Kasumi-1 (cell line): ENCODE data around the gene EPHX1.
A peak's percentile ranks its signal among the peaks of the same experiment; 100 is the strongest.

Experiments used
- DNase-seq, 2 experiments: peaks; one replicate each; lab custom pipeline; 2025; lab: John Stamatoyannopoulos, UW

The EPHX1 gene

GRCh38 chr1:225861834-225862580 is 52.1 kb downstream of the EPHX1 start:
- DNase-seq: no peak

DNA sequence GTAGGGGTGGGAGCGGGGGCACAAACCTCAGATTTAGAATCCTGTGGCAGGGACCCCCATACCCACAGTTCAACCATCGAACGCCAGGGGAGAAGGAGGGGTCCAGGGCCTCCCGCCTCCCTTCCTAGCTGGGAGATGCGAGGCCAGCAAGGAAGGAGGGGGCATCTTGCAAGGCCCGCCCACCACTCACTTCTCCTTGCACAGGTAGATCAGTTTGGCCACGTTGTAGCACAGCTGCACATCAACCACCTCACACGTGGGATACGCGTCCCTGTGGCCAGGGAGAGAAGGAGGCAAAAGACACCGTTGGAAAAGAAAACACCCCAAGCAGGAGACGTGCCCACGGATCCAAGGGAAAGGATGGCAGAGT is 52.6 kb downstream of the EPHX1 start:
- DNase-seq: no peak

- no peak for DNase-seq
Observed at GRCh38 chr1:225863167-225863566, 53.2 kb downstream of the EPHX1 start.

GRCh38 chr1:225865514-225865913 is 55.6 kb downstream of the EPHX1 start:
- DNase-seq: no peak

DNA sequence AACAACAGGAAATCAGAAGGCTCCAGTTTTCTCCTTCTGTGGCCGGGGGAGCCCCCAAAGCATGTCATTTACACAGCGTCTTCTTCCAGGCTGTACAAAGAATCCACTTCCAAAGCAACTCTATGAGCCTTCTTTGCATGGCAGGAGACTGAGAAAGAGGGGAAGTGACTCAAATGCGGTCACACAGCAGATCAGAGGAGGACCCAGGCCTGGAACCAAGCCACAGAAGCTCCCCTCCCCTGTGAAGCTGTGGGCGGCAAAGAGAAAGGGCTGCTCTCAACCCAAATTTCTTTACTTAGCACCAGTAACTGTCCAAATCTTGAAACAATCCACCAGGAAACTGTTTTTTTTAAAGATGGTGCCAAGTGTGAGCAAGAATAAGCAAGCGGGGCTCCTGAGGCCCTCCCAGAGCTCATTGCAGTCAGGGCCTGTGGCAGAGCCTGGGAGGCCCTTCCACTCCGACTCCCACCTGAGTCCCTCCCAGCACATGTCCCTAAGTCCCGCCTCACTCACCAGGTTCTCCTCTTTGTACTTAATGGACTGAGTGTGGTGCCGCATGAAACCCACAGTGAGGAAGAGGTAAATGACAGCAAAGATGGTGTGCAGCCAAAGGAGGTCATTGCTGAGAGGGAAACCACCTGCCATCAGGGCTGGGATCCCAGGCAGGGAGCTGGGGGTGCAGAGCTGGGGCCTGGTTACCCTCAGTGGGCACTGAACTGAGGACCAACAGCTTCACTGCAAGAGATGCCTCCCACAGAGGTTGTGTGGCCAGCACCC is 56.3 kb downstream of the EPHX1 start:
- peak; percentile 97 to 98 for DNase-seq

DNA sequence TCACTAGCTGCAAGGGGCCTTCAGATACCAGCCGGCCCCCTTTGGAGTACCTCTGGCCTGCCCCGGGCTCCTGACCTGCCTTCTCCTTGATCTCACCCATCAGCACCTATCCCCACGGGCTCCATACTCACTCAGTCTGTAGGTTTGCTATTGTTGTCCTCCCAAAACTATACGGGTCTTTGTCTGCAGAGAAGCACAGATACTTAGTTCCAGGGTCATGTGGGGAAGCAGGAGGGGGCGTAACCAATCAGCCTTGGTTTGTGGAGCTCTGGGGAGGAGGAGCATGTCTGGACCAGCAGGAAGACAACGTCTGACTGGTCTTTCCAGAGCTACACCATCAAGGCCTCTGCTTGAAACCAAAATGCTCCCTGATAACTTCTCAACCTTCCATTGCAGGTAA is 57.1 kb downstream of the EPHX1 start:
- DNase-seq: no peak

DNA sequence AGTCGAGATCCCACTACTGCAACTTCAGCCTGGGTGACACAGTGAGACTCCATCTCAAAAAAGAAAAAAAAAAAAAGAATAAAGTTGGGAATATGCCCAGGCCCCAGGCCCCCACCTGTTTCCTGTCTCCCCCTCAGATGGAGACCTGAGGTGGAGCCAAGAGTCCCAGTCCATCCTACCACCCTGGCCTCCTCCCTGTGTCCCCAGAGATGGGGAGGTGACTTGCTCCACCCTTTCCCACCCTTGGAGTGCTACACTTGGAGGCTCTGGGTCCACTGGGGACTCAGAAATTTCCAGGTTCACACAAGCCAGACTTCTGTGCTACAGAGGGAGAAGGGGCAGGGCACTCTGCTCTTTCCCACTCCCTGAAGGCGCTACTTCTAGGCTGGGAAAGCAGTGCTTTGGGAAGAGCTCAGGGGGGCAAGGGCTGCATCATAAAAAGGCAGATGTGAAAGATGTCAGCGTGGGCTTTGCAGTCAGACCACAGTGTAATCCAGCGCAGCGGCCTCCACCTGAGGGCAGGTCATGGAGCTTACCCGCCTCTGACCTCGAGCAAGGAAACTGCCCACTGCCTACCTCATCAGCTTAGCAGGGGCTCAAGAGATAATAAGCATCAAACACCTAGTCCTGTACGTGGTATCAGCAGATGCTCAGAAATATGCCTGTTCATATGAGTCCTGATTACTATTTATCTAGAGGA is 58.9 kb downstream of the EPHX1 start:
- no peak for DNase-seq

- no peak for DNase-seq
Observed at GRCh38 chr1:225870911-225871310, 61.0 kb downstream of the EPHX1 start.

DNA sequence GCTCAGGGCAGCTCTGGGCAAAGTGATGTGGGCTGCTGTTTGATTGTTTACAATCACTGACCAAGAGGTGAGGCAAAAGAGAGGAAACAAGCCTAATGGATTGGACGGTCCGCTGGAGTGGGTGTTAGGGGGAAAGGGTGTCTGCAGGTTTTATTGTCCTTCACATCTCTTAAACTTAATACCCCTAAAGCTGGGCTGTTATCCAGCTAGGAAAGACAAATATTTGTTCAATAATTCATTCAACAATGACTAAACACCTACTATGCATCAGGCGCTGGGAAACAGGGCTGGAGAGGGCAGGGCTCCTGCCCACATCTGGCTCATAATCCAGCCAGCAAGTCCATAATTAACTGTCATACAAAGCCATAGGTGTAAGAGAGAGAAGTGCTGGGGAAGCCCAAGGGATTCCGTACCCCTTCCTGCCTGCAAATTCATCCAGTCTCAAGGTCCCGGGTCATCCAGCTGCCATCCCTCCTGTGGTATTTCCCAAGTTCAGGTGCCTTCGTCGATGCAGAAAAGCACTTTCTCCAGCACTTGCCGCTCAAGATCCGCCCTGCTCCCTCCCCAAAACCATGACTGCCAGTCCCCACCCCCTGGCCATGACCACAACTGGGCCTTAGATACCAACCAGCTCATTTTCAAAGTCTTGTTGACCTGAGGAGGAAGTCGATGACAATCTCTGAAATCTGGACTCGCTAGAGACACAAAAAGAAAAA is 61.6 kb downstream of the EPHX1 start:
- DNase-seq: no peak

DNA sequence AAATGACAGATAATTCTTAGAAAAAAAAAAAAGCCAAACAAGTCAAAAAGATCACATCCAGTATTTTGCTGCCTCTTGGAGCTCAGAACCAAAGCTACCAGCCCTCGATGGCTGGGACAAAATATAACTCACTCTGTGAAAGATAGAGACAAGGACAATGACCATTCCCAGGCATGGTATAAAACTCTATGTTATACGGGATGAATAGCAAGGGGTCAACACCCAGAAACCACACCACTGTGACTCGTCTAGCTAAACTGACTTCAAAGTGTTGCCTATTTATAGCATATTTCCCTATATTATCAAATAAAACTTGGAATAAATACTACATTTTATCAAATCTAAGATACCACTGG is 62.1 kb downstream of the EPHX1 start:
- no peak for DNase-seq

DNA sequence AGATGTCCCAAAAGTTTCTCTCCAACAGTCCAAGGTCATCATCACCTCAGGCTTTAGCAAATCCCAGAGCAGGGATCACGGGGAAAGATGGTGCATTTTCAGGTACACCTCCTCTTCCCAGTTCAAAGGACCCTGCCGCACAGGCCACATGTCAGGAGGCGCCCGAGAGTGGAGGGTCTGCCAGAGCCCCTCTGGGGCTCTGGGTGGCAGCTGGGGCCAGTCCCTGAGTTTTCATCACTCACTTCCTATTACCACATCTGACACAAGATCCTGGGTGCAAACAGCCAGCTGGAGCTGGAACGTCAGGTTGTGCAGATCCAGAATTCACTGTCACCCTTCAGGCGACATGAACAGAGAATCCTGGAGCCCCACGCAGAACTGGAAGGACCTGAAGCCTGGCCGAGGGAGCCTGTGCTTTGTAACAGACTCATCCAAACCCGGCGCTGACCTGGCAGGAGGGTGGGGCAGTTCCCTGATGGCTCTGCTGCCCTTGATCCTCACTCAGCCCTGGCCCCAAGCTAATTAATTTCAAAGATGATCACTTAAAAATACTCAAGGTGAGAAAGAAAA is 63.4 kb downstream of the EPHX1 start:
- DNase-seq: no peak

DNA sequence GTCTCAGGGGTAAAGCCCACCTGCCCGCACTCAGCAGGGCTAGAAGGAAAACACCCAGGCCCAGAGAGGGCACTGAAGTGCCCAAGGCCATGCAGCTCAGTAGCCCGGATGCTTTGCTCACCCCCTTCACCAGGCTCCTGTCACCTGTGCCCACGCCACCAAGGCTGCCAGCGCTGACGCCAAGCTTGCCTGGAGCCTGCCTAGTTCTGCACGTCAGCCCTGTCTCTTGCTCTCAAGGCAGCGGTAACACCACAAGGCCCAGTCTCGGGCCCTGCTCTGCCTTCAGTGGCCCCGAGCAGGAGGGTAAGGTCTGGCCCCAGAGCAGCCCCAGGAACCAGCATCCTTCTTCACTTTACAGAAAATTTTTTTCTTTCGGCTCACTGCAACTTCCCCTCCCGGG is 64.5 kb downstream of the EPHX1 start:
- no peak for DNase-seq

GRCh38 chr1:225875044-225875815 is 65.3 kb downstream of the EPHX1 start:
- no peak for DNase-seq

- no peak for DNase-seq
Observed at GRCh38 chr1:225876900-225877510, 67.1 kb downstream of the EPHX1 start.

DNA sequence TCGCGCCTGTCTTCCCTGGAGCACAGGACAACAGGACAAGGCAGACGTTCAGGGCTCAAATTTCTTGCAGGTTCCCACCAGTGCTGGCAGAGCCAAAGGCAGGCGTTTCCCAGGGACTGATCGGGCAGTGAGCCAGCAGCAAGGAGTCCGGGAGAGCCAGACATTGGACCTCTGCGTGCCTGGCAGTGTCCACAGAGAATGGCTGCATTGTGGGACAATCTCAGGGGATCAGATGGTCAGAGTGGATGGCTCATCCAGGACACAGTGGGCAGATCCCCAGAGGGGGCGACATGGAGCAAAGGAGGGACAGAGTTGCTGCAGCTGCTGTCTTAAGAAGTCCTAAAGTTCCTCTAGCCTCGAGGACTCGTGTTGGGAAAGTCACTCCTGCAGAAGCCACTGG is 67.7 kb downstream of the EPHX1 start:
- peak; percentile 46 to 48 for DNase-seq

DNA sequence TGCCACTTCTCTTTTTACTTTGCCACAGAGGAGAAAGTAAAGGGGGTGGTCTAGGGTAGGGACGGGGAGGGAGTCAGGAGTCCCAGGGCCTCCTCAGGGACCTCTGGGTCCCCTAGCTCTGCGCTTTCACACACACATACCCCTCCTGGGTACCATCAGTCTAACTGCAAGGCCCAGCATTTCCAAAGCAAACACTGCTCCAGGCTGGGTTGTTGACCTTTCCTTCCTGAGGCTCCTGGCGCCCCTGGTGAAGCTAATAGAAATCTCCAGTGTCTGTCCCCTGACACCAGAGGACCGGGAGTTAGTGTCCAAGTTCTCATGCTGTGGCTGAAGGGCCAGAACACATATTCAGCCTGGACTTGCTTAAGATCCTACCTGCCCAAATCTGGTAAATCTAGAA is 68.4 kb downstream of the EPHX1 start:
- no peak for DNase-seq

GRCh38 chr1:225879521-225880221 is 69.7 kb downstream of the EPHX1 start:
- DNase-seq: peak in 1 of 2 experiments; percentile 10

- no peak for DNase-seq
Observed at GRCh38 chr1:225880222-225880588, 70.3 kb downstream of the EPHX1 start.

DNA sequence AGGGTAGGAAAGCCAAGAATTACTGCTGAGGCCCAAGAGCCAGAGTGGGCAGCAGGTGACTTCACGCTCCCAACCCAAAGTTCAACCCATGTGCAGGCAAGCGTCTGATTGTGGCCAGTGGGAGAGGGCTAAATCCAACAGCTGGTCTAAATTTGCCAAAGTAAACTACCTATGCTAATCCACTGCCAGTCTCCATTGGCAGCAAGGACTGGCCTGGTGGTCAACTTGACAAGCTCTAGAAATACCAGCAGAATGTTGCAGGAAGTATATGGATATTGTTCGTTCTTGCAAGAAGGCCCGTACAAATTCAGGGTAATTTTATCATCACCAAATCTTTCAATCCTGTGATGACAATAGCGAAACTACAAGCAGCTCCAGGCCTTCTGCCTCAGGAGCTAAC is 70.7 kb downstream of the EPHX1 start:
- DNase-seq: no peak
